Astrocyte (in vitro differentiated cells and primary cell): ENCODE measurements around the gene OPCML. TPM values are rescaled to one million over a fixed set of nuclear protein-coding genes. Genes with fewer than 3 reads are reported as not detected.

Experiments
- DNase-seq: peaks from one replicate; pipeline ENCODE4 v3.0.0-alpha.2; 2010; ENCODE audit warnings: low read depth
- FAIRE-seq: peaks from 2 replicates; lab custom pipeline; 2011; peaks lifted over from hg19 to GRCh38; lab: Jason Lieb, UNC
- H2AFZ ChIP-seq: 2 replicates; pipeline ENCODE4 v1.6.0; 2012; ENCODE audit warnings: low read depth, low read length, inconsistent platforms
- H3K27ac ChIP-seq: 2 replicates; pipeline ENCODE4 v1.5.1; 2011; ENCODE audit warnings: low read depth, low read length, inconsistent platforms
- H3K27me3 ChIP-seq: 2 replicates; pipeline ENCODE4 v1.6.0; 2011; ENCODE audit warnings: low read length, inconsistent platforms; ENCODE audit not compliant: insufficient read depth
- H3K36me3 ChIP-seq: 2 replicates; pipeline ENCODE4 v1.5.1; 2011; ENCODE audit warnings: low read length, inconsistent platforms; ENCODE audit not compliant: insufficient read depth
- H3K4me1 ChIP-seq: 2 replicates; pipeline ENCODE4 v1.5.1; 2011; ENCODE audit warnings: low read length, inconsistent platforms; ENCODE audit not compliant: insufficient read depth
- H3K4me2 ChIP-seq: 2 replicates; pipeline ENCODE4 v1.6.0; 2012; ENCODE audit warnings: low read length, inconsistent platforms
- H3K4me3 ChIP-seq: 2 replicates; pipeline ENCODE4 v1.5.1; 2011; ENCODE audit warnings: low read depth, mild to moderate bottlenecking, low read length, inconsistent platforms; ENCODE audit not compliant: insufficient read depth
- H3K79me2 ChIP-seq: 2 replicates; pipeline ENCODE4 v1.6.0; 2012; ENCODE audit warnings: mild to moderate bottlenecking, low read length, inconsistent platforms; ENCODE audit not compliant: insufficient read depth
- H3K9ac ChIP-seq: 2 replicates; pipeline ENCODE4 v1.6.0; 2012; ENCODE audit warnings: mild to moderate bottlenecking, low read length, inconsistent platforms
- H3K9me3 ChIP-seq: 2 replicates; pipeline ENCODE4 v1.5.1; 2012; ENCODE audit warnings: low read depth, mild to moderate bottlenecking, low read length, inconsistent platforms; ENCODE audit not compliant: insufficient read depth
- H4K20me1 ChIP-seq: 2 replicates; pipeline ENCODE4 v1.6.0; 2012; ENCODE audit warnings: low read length, inconsistent platforms; ENCODE audit not compliant: insufficient read depth
- H3K27ac Mint-ChIP-seq: one replicate; pipeline ENCODE4 v1.8.0; 2021; ENCODE audit warnings: mild to moderate bottlenecking, mixed read lengths; ENCODE audit not compliant: unreplicated experiment
- H3K27me3 Mint-ChIP-seq: one replicate; pipeline ENCODE4 v1.8.0; 2021; ENCODE audit warnings: low read depth, mixed read lengths; ENCODE audit not compliant: unreplicated experiment
- H3K36me3 Mint-ChIP-seq: one replicate; pipeline ENCODE4 v1.8.0; 2021; ENCODE audit warnings: low read depth, mixed read lengths; ENCODE audit not compliant: unreplicated experiment
- H3K4me1 Mint-ChIP-seq: one replicate; pipeline ENCODE4 v1.8.0; 2021; ENCODE audit warnings: low read depth, mixed read lengths; ENCODE audit not compliant: unreplicated experiment
- H3K4me3 Mint-ChIP-seq: one replicate; pipeline ENCODE4 v1.8.0; 2021; ENCODE audit warnings: mild to moderate bottlenecking, moderate library complexity, mixed read lengths; ENCODE audit not compliant: unreplicated experiment
- H3K9me3 Mint-ChIP-seq: one replicate; pipeline ENCODE4 v1.8.0; 2021; ENCODE audit warnings: mild to moderate bottlenecking, mixed read lengths; ENCODE audit not compliant: unreplicated experiment
- EZH2 ChIP-seq: IDR thresholded peaks from 2 replicates; pipeline ENCODE4 v1.6.1; 2012; ENCODE audit warnings: mild to moderate bottlenecking, low read length, inconsistent platforms; ENCODE audit not compliant: insufficient read depth
- total RNA-seq: library from RNA; stranded (reverse); gene quantifications from 2 replicates; pipeline ENCODE4 v1.2.1, GENCODE V29; 2021
- TF ChIP-seq, protein P1 (sequence below): IDR thresholded peaks from 2 replicates; pipeline ENCODE4 v1.5.1; 2011; ENCODE audit warnings: low read depth, mild to moderate bottlenecking, inconsistent platforms, low read length, moderate library complexity; ENCODE audit not compliant: insufficient read depth

Gene OPCML
- total RNA-seq, 1 donor from 2014 or later, result 7.9 TPM

DNA sequence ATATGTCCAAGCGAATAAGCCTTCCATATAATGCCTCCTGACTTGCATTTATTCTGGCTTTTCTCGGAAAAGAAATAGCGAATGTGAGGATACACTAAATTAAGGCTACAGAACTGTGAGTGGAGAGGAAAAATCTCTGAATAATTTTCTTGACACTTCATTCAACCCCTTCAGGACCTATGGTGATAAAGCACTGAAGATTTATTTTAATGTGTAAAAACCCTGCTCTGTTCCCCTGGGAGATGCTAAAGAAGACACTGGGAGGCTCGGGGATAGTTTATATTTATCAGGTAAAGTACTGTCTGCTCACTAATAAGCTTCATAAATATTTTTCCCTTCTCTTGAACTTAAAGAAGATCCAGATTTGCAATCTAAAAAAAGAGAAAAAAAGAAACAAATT is 895.8 kb downstream of the OPCML start:
- TF ChIP-seq EZH2, result no peak
- TF ChIP-seq, protein P1, sequence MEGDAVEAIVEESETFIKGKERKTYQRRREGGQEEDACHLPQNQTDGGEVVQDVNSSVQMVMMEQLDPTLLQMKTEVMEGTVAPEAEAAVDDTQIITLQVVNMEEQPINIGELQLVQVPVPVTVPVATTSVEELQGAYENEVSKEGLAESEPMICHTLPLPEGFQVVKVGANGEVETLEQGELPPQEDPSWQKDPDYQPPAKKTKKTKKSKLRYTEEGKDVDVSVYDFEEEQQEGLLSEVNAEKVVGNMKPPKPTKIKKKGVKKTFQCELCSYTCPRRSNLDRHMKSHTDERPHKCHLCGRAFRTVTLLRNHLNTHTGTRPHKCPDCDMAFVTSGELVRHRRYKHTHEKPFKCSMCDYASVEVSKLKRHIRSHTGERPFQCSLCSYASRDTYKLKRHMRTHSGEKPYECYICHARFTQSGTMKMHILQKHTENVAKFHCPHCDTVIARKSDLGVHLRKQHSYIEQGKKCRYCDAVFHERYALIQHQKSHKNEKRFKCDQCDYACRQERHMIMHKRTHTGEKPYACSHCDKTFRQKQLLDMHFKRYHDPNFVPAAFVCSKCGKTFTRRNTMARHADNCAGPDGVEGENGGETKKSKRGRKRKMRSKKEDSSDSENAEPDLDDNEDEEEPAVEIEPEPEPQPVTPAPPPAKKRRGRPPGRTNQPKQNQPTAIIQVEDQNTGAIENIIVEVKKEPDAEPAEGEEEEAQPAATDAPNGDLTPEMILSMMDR, result no peak
- no peak overlapping the region for H2AFZ ChIP-seq
- no peak overlapping the region for H3K27ac Mint-ChIP-seq
- H4K20me1 ChIP-seq, result no peaks in the 10 kb centered on the region
- H3K4me1 Mint-ChIP-seq, result peaks cover 29% of the 10 kb centered on the region
- no peaks in the 10 kb centered on the region for H3K9me3 Mint-ChIP-seq
- H3K27me3 Mint-ChIP-seq, result no peaks in the 10 kb centered on the region
- H3K36me3 Mint-ChIP-seq, result no peaks in the 10 kb centered on the region
- H3K9me3 ChIP-seq, result no peaks in the 10 kb centered on the region
- no peak overlapping the region for H3K9ac ChIP-seq
- no peak overlapping the region for H3K27ac ChIP-seq
- H3K4me3 ChIP-seq, result no peak overlapping the region
- no peak overlapping the region for H3K4me3 Mint-ChIP-seq
- FAIRE-seq (no peak), DNase-seq (no peak)
- H3K4me1 ChIP-seq, result peaks cover 27% of the 10 kb centered on the region
- no peaks in the 10 kb centered on the region for H3K79me2 ChIP-seq
- no peaks in the 10 kb centered on the region for H3K27me3 ChIP-seq
- H3K4me2 ChIP-seq, result no peak overlapping the region
- no peaks in the 10 kb centered on the region for H3K36me3 ChIP-seq

DNA sequence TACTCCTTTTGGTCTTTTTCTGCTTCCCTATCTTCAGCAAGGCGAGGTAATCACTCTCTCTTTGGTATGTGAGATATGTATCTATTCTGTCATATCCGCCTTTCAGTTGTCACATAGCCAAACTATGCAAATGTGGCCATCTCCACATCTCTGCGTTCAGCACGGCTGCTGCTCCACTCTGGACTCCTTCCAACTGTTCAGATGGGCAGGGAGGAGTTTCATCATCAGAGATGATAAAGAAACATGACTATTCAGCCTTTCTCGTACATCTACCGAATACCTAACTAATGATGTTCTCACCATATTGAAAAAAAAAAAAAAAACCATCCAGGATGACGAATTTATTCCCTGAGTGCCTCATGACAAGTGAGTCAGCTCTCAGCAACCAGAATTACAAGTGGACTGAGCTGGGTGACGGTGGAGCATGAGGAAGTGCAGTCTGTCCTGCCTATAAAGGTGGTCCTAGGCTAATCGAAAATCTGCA is 899.6 kb downstream of the OPCML start:
- Mint-ChIP-seq H3K27me3 (no peaks in the 10 kb centered on the region), H3K9me3 (no peaks in the 10 kb centered on the region), H3K27ac (peak overlapping the region; percentile 96), H3K36me3 (no peaks in the 10 kb centered on the region), H3K4me3 (no peak overlapping the region), H3K4me1 (peaks cover 18% of the 10 kb centered on the region)
- peak; percentile 99 for DNase-seq
- Histone ChIP-seq H3K9ac (peak overlapping the region; percentile 73), H4K20me1 (no peaks in the 10 kb centered on the region), H3K27ac (peak overlapping the region; percentile 93), H3K79me2 (no peaks in the 10 kb centered on the region), H3K4me3 (no peak overlapping the region), H3K9me3 (no peaks in the 10 kb centered on the region), H3K27me3 (no peaks in the 10 kb centered on the region), H2AFZ (peak overlapping the region; percentile 54), H3K4me1 (peaks cover 17% of the 10 kb centered on the region), H3K4me2 (peak overlapping the region; percentile 63), H3K36me3 (no peaks in the 10 kb centered on the region)
- FAIRE-seq, result peak; percentile 99
- TF ChIP-seq EZH2, result no peak

- no peaks in the 10 kb centered on the region for H3K36me3 Mint-ChIP-seq
- Histone ChIP-seq H3K27me3 (no peaks in the 10 kb centered on the region), H3K4me1 (peaks cover 17% of the 10 kb centered on the region), H4K20me1 (no peaks in the 10 kb centered on the region), H3K27ac (peak overlapping the region; percentile 86), H3K36me3 (no peaks in the 10 kb centered on the region), H2AFZ (peak overlapping the region; percentile 54), H3K4me3 (no peak overlapping the region), H3K9ac (peak overlapping the region; percentile 60), H3K4me2 (peak overlapping the region; percentile 63), H3K79me2 (no peaks in the 10 kb centered on the region), H3K9me3 (no peaks in the 10 kb centered on the region)
- no peak overlapping the region for H3K27ac Mint-ChIP-seq
- H3K4me1 Mint-ChIP-seq, result peaks cover 18% of the 10 kb centered on the region
- TF ChIP-seq EZH2, result no peak
- TF ChIP-seq, protein P1, result no peak
- H3K4me3 Mint-ChIP-seq, result no peak overlapping the region
- DNase-seq, result no peak
- FAIRE-seq, result no peak
- H3K27me3 Mint-ChIP-seq, result no peaks in the 10 kb centered on the region
- no peaks in the 10 kb centered on the region for H3K9me3 Mint-ChIP-seq
These were observed 900.3 kb downstream of the OPCML start for GRCh38 chr11:132631989-132632388.
